H1 (cell line): ENCODE results near the gene SORBS1. TPM values are rescaled to one million over a fixed set of nuclear protein-coding genes. Genes with fewer than 3 reads are reported as not detected.

ENCODE experiments used
- CTCF ChIA-PET: fragments of 300-600 bp; sonication (Branson Sonifier 250); formaldehyde crosslinking; loops from one replicate; lab custom pipeline; 2021; ENCODE audit not compliant: partially characterized antibody; lab: Charles Lee
- POLR2A ChIA-PET: fragments of 300-600 bp; sonication (Branson Sonifier 250); formaldehyde crosslinking; loops from one replicate; lab custom pipeline; 2021; ENCODE audit warnings: inconsistent platforms; ENCODE audit not compliant: partially characterized antibody; lab: Charles Lee
- DNase-seq, 2 experiments: peaks; one replicate each; pipeline versions ENCODE4 v3.0.0 to v3.0.0-alpha.2; 2010 to 2022; ENCODE audit warnings: low spot score in 2 of 2, low read depth in 1 of 2, mixed read lengths in 1 of 2
- FAIRE-seq: peaks from 2 replicates; lab custom pipeline; 2011; peaks lifted over from hg19 to GRCh38; lab: Jason Lieb, UNC
- H2AFZ ChIP-seq: 2 replicates; pipeline ENCODE4 v1.8.1; 2012; ENCODE audit warnings: low read length, inconsistent platforms
- H2AK5ac ChIP-seq: 2 replicates; pipeline ENCODE4 v1.6.1; 2013; ENCODE audit warnings: low read depth, low read length
- H2BK120ac ChIP-seq: replicated peaks from 2 replicates; pipeline ENCODE3; 2013; ENCODE audit warnings: low read depth, low read length, inconsistent platforms
- H2BK12ac ChIP-seq: 2 replicates; pipeline ENCODE4 v1.6.1; 2013; ENCODE audit warnings: low read depth, low read length
- H2BK15ac ChIP-seq: 2 replicates; pipeline ENCODE4 v1.6.1; 2013; ENCODE audit warnings: low read length
- H2BK20ac ChIP-seq: 2 replicates; pipeline ENCODE4 v1.6.1; 2013; ENCODE audit warnings: low read length
- H2BK5ac ChIP-seq: 2 replicates; pipeline ENCODE4 v1.6.1; 2013; ENCODE audit warnings: low read depth, low read length
- H3K14ac ChIP-seq: 2 replicates; pipeline ENCODE4 v1.6.1; 2013; ENCODE audit warnings: inconsistent platforms; ENCODE audit not compliant: insufficient read length
- H3K18ac ChIP-seq: 2 replicates; pipeline ENCODE4 v1.6.1; 2013; ENCODE audit warnings: low read length; ENCODE audit errors: extremely low read depth
- H3K23ac ChIP-seq: 2 replicates; pipeline ENCODE4 v1.6.1; 2013; ENCODE audit warnings: inconsistent platforms; ENCODE audit not compliant: insufficient read length
- H3K23me2 ChIP-seq: 2 replicates; pipeline ENCODE4 v1.6.1; 2013; ENCODE audit warnings: low read depth, low read length
- H3K27ac ChIP-seq: 2 replicates; pipeline ENCODE4 v1.6.1; 2011; ENCODE audit warnings: low read depth, low read length, inconsistent platforms
- H3K27me3 ChIP-seq, 4 experiments: replicated peaks in 1 of 4; 1 replicate in 1 of 4; 2 replicates in 3 of 4; pipeline versions ENCODE4 v1.6.1 to v1.8.1; 2011 to 2013; ENCODE audit warnings: low read length in 3 of 4, mild to moderate bottlenecking in 3 of 4, inconsistent platforms in 2 of 4, mixed read lengths in 2 of 4, moderate library complexity in 1 of 4; ENCODE audit not compliant: control insufficient read depth in 3 of 4, insufficient read depth in 3 of 4; ENCODE audit errors: extremely low read depth in 1 of 4
- H3K36me3 ChIP-seq, 4 experiments: 2 replicates each; pipeline versions ENCODE4 v1.6.1 to v1.8.1; 2011 to 2013; ENCODE audit warnings: mild to moderate bottlenecking in 4 of 4, low read length in 3 of 4, moderate library complexity in 2 of 4, control low read depth in 1 of 4, inconsistent platforms in 1 of 4; ENCODE audit not compliant: insufficient read depth in 4 of 4, control insufficient read depth in 2 of 4
- H3K4ac ChIP-seq: replicated peaks from 2 replicates; pipeline ENCODE3; 2013; ENCODE audit warnings: low read length, low read depth, mixed read lengths, inconsistent platforms; ENCODE audit not compliant: insufficient read length
- H3K4me1 ChIP-seq, 4 experiments: replicated peaks in 1 of 4; 1 replicate in 1 of 4; 2 replicates in 3 of 4; pipeline versions ENCODE4 v1.6.1 to v1.8.1; 2011 to 2013; ENCODE audit warnings: low read length in 3 of 4, inconsistent platforms in 2 of 4, mixed read lengths in 1 of 4; ENCODE audit not compliant: insufficient read depth in 4 of 4, control insufficient read depth in 3 of 4
- H3K4me2 ChIP-seq, 2 experiments: 2 replicates each; pipeline versions ENCODE4 v1.6.1 to v1.8.1; 2011 to 2013; ENCODE audit warnings: low read depth in 2 of 2, low read length in 2 of 2, control low read depth in 1 of 2, inconsistent platforms in 1 of 2, mild to moderate bottlenecking in 1 of 2; ENCODE audit not compliant: insufficient read depth in 1 of 2
- H3K4me3 ChIP-seq, 4 experiments: fragments of 200-600, 300-600 bp in 1 of 4; sonication (generic), shearing (Covaris generic), sonication (Bioruptor Twin) in 1 of 4; 2 replicates each; pipeline versions ENCODE4 v1.5.1 to v1.8.1; 2011 to 2016; ENCODE audit warnings: low read length in 4 of 4, low read depth in 3 of 4, control low read depth in 2 of 4, inconsistent platforms in 2 of 4, mild to moderate bottlenecking in 2 of 4, mixed read lengths in 1 of 4, moderate library complexity in 1 of 4; ENCODE audit not compliant: insufficient read depth in 2 of 4; ENCODE audit errors: extremely low read depth in 1 of 4
- H3K56ac ChIP-seq: replicated peaks from 2 replicates; pipeline ENCODE3; 2013; ENCODE audit warnings: low read depth, mild to moderate bottlenecking, mixed read lengths, low read length, inconsistent platforms; ENCODE audit not compliant: insufficient read length
- H3K79me1 ChIP-seq: 2 replicates; pipeline ENCODE4 v1.6.1; 2013; ENCODE audit warnings: low read depth, low read length, control low read depth
- H3K79me2 ChIP-seq, 2 experiments: 2 replicates each; pipeline versions ENCODE4 v1.6.1 to v1.8.1; 2012 to 2013; ENCODE audit warnings: low read length in 2 of 2, mild to moderate bottlenecking in 2 of 2, inconsistent platforms in 1 of 2; ENCODE audit not compliant: insufficient read depth in 2 of 2, control insufficient read depth in 1 of 2
- H3K9ac ChIP-seq, 4 experiments: replicated peaks in 1 of 4; 1 replicate in 1 of 4; 2 replicates in 3 of 4; pipeline versions ENCODE4 v1.6.1 to v1.8.1; 2011 to 2013; ENCODE audit warnings: low read depth in 3 of 4, low read length in 3 of 4, control low read depth in 2 of 4, mild to moderate bottlenecking in 2 of 4, moderate library complexity in 2 of 4, inconsistent platforms in 1 of 4; ENCODE audit errors: extremely low read depth in 1 of 4
- H3K9me3 ChIP-seq, 2 experiments: 2 replicates each; pipeline versions ENCODE4 v1.6.1 to v1.8.1; 2012 to 2013; ENCODE audit warnings: mild to moderate bottlenecking in 2 of 2, moderate library complexity in 2 of 2, control low read depth in 1 of 2, inconsistent platforms in 1 of 2, low read depth in 1 of 2, low read length in 1 of 2, mixed read lengths in 1 of 2; ENCODE audit not compliant: insufficient read depth in 2 of 2
- H4K20me1 ChIP-seq, 2 experiments: replicated peaks in 1 of 2; 2 replicates each; pipeline versions ENCODE3 to v1.8.1; 2011 to 2013; ENCODE audit warnings: inconsistent platforms in 2 of 2, low read length in 2 of 2, mild to moderate bottlenecking in 1 of 2; ENCODE audit not compliant: insufficient read depth in 2 of 2, control insufficient read depth in 1 of 2
- H4K5ac ChIP-seq: 2 replicates; pipeline ENCODE4 v1.6.1; 2013; ENCODE audit warnings: low read length, low read depth, mixed read lengths, inconsistent platforms; ENCODE audit not compliant: insufficient read length
- H4K8ac ChIP-seq: 2 replicates; pipeline ENCODE4 v1.8.0; 2013; ENCODE audit warnings: mild to moderate bottlenecking, moderate library complexity, low read length, inconsistent platforms; ENCODE audit not compliant: insufficient read depth; ENCODE audit errors: extremely low read depth
- H4K91ac ChIP-seq: replicated peaks from 2 replicates; pipeline ENCODE3; 2013; ENCODE audit warnings: low read length, mixed read lengths, inconsistent platforms; ENCODE audit not compliant: insufficient read length
- GTF2F1 ChIP-seq: IDR thresholded peaks from 2 replicates; pipeline ENCODE4 v1.6.1; 2012; ENCODE audit warnings: low read depth, low read length, improper control_type of control experiment, borderline replicate concordance
- KDM1A ChIP-seq: fragments of 200-600, 300-600 bp; sonication (generic); IDR thresholded peaks from 2 replicates; pipeline ENCODE4 v1.7.1; 2016; ENCODE audit warnings: mild to moderate bottlenecking, low read length, borderline replicate concordance
- WGBS, 2 experiments: shearing (Covaris generic) in 1 of 2; methylation state at CpG; one replicate each; pipeline versions ENCODE4 v1.1.6 to v1.1.7; 2013 to 2015; ENCODE audit warnings: low lambda C conversion rate in 2 of 2, mixed read lengths in 2 of 2, inconsistent platforms in 1 of 2, low coverage in 1 of 2, missing lambda C conversion rate in 1 of 2; ENCODE audit not compliant: insufficient replicate concordance in 2 of 2, insufficient coverage in 1 of 2, insufficient read length in 1 of 2; ENCODE audit errors: extremely low coverage in 1 of 2, missing lambda C conversion rate in 1 of 2; 5-methylcytosine and 5-hydroxymethylcytosine counted together
- polyA plus RNA-seq, 7 experiments: library from polyadenylated mRNA; depleted of rRNA in 3 of 7; stranded (reverse) in 5 of 7; unstranded in 2 of 7; fragments of >200 nt in 5 of 7; fragments of 200-250 nt in 2 of 7; gene quantifications; 1 replicate in 5 of 7; 2 replicates in 1 of 7; 4 replicates in 1 of 7; pipeline versions ENCODE4 v1.2.1 to v1.2.3, GENCODE V29; 2011 to 2013; ENCODE audit warnings: missing spikeins in 2 of 7, mixed read lengths in 2 of 7
- total RNA-seq: library from RNA; stranded (reverse); fragmentation: NEBNext Ultra II Directional; extraction: Animal tissue kit (Norgen Biotek cat#: 25700); gene quantifications from 2 replicates; pipeline ENCODE4 v1.2.1, GENCODE V29; 2021

SORBS1 gene
- total and polyA plus RNA-seq, 2 of the 8 experiments (the other 6 are each of a cell fraction or from before 2014, with no cell fraction given): 16.0 to 35.0 TPM

DNA sequence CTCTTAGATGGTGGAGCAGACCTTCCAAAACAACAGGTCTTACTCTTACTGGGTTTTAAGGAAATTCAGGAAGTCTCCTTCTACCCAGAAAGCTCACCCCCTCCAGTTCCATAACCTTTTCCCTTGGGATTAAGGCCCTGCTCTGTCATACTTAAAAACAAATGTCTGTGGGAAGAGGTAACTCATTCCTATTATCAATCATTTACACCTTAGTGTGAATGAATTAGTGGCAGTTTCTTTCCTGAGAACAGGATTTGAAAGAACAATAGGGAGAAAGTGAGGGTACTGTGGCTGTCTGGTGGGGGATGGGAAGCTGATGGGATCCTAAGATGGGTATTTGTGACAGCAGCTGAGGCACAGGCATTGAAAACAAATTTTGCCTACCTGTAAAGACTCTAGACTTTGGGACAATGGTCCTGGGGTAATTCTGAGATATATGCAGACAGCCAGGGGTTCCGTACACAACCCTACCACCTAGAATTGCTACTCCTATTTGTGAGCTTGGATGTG is 248.1 kb downstream of the SORBS1 start:
- Histone ChIP-seq H3K23me2 (no peaks in the 10 kb centered on the region), H2AFZ (no peak overlapping the region), H2BK120ac (no peak overlapping the region), H3K56ac (no peak overlapping the region), H3K4me3 (no peak overlapping the region), H2BK5ac (no peak overlapping the region), H3K79me2 (no peaks in the 10 kb centered on the region), H2AK5ac (no peak overlapping the region), H3K27ac (no peak overlapping the region), H2BK12ac (no peak overlapping the region), H3K18ac (no peak overlapping the region), H4K20me1 (no peaks in the 10 kb centered on the region), H3K4me2 (peak overlapping the region in 1 of 2 experiments; percentile 20; a peak in 1 of 4 replicates), H3K4ac (no peak overlapping the region), H2BK15ac (no peak overlapping the region), H4K5ac (no peak overlapping the region), H3K23ac (no peak overlapping the region), H4K8ac (no peak overlapping the region), H4K91ac (no peak overlapping the region), H3K27me3 (no peaks in the 10 kb centered on the region), H3K9me3 (no peaks in the 10 kb centered on the region), H3K4me1 (peaks cover 0 to 15% (median 5%) of the 10 kb centered on the region in 4 experiments; a peak in 6 of 7 replicates), H3K79me1 (no peaks in the 10 kb centered on the region), H3K36me3 (0 out of 8 replicates have a peak, but pooled peaks cover 0 to 3% (median 0%) of the 10 kb centered on the region in 4 experiments), H2BK20ac (no peak overlapping the region), H3K9ac (no peak overlapping the region), H3K14ac (no peak overlapping the region)
- peak; percentile 13 for FAIRE-seq
- POLR2A ChIA-PET: no interaction called here
- no peak for DNase-seq
- 89% methylated on average over 1 of the region's 1 CpG; no CpG with 5 or more reads in 1 of the 2 experiments for WGBS, 2 experiments
- CTCF ChIA-PET: interaction anchor here (1.0 to 1.1 kb wide), 2 partner anchors 53 to 133 kb away, joined by 3 to 4 read pairs; no protein-coding TSS in a partner anchor
- TF ChIP-seq GTF2F1 (no peak), KDM1A (no peak)
